Measurements from ENCODE around the gene THAP3.
A peak's percentile ranks its signal among the peaks of the same experiment; 100 is the strongest.

The THAP3 gene

GRCh38 chr1:6580593-6581409 lies 43.9 kb upstream of the THAP3 start:
- DNase-seq = no peak
- Mint-ChIP-seq H3K9me3 (no peaks in the 10 kb centered on the region), H3K4me3 (peak overlapping the region; percentile 94), H3K27ac (peak overlapping the region; percentile 42), H3K36me3 (ENCODE audit: low read depth) (no peaks in the 10 kb centered on the region), H3K4me1 (peaks cover 40% of the 10 kb centered on the region), H3K27me3 (ENCODE audit: low read depth, poor library complexity) (peaks cover 3% of the 10 kb centered on the region)
- TF ChIP-seq, protein P1, sequence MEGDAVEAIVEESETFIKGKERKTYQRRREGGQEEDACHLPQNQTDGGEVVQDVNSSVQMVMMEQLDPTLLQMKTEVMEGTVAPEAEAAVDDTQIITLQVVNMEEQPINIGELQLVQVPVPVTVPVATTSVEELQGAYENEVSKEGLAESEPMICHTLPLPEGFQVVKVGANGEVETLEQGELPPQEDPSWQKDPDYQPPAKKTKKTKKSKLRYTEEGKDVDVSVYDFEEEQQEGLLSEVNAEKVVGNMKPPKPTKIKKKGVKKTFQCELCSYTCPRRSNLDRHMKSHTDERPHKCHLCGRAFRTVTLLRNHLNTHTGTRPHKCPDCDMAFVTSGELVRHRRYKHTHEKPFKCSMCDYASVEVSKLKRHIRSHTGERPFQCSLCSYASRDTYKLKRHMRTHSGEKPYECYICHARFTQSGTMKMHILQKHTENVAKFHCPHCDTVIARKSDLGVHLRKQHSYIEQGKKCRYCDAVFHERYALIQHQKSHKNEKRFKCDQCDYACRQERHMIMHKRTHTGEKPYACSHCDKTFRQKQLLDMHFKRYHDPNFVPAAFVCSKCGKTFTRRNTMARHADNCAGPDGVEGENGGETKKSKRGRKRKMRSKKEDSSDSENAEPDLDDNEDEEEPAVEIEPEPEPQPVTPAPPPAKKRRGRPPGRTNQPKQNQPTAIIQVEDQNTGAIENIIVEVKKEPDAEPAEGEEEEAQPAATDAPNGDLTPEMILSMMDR (IDR thresholded peaks at IDR 0.05) = no peak

DNA sequence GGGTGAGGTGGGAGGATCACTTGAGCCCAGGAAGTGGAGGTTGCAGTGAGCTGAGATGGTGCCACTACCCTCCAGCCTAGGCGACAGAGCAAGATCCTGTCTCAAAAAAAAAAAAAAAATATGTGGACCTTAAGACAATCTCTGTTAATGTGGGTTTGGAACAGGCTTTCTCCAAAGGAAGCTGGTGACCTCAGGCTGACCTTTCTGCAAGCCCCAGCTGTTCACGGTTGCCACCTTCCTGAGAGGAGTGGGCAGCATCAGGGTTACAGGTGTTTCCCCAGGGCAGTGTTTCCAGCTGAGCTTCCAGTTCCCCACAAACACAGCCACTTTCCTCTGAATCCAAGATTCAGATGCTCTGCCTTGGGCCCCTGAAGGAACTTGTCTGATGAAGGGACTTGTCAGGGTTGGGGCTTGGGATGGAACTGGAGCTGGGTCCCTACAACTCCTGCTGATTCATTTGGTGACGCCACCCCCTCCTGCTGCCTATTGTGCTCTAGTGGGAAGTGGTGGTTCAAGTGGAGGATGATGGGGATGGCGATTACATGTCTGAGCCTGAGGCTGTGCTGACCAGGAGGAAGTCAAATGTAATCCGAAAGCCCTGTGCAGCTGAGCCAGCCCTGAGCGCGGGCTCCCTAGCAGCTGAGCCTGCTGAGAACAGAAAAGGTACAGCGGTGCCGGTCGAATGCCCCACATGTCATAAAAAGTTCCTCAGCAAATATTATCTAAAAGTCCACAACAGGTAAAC lies 42.9 kb upstream of the THAP3 start:
- peak overlapping the region; percentile 58 for H3K4me3 Mint-ChIP-seq
- H3K27ac Mint-ChIP-seq = no peak overlapping the region
- TF ChIP-seq, protein P1 (IDR thresholded peaks at IDR 0.05) = no peak

GRCh38 chr1:6582370-6582769 lies 42.3 kb upstream of the THAP3 start:
- H3K9me3 Mint-ChIP-seq = no peaks in the 10 kb centered on the region

More for the DNA sequence above, 42.9 kb upstream of the THAP3 start:
- no peak for DNase-seq
- Mint-ChIP-seq H3K27me3 (ENCODE audit: low read depth, poor library complexity) (peaks cover 3% of the 10 kb centered on the region), H3K36me3 (ENCODE audit: low read depth) (no peaks in the 10 kb centered on the region), H3K9me3 (no peaks in the 10 kb centered on the region), H3K4me1 (peaks cover 40% of the 10 kb centered on the region)

DNA sequence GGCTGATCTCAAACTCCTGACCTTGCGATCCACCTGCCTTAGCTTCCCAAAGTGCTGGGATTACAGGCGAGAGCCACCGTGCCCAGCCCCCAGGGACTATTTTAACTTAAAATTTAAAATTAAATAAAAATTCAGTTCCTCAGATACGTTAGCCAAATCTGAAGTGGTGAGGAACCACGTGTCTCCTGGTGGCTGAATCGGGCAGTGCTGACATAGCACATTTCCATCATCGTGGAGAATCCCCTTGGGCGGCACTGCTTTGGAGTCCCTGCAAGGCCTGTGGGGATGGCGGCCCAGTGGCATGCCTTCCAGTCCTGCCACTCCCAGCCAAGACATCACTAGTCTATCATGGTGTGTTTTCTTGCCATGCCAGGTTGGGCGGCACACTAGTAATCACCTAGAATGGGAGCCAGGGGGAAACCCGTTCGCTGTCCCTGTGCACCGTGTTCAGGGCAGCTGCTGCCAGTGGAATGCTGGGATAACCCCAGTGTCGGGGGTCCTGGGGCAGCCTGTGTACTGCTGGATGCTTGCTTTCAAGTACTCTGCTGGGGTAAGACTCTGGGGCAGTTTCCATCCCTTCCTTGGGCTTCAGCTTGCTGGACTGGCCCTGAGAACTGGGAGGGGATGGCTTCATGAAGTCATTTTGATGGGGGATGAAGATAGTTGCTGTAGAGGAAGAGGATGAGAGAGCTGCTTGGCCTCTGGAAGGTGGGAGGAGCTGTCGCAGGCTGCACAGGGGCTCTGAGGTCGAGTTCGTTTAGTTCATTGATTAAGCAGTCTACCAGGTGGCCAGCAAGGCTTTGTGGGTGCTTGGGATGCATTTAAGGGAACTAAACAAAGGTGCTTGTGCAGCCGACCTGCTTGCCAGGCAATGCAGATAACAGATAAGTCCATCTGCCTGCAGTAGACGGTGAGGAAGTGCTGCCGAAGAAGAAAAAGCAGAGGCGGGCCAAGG lies 40.3 kb upstream of the THAP3 start:
- no peaks in the 10 kb centered on the region for H3K9me3 Mint-ChIP-seq
- H3K4me1 Mint-ChIP-seq = peaks cover 41% of the 10 kb centered on the region
- H3K27me3 Mint-ChIP-seq (ENCODE audit: low read depth, poor library complexity) = no peaks in the 10 kb centered on the region
- TF ChIP-seq, protein P1 (IDR thresholded peaks at IDR 0.05) = no peak
- DNase-seq = no peak
- H3K4me3 Mint-ChIP-seq = no peak overlapping the region
- peak overlapping the region; percentile 35 for H3K27ac Mint-ChIP-seq
- H3K36me3 Mint-ChIP-seq (ENCODE audit: low read depth) = no peaks in the 10 kb centered on the region

More at GRCh38 chr1:6582370-6582769, 42.3 kb upstream of the THAP3 start:
- TF ChIP-seq, protein P1 (IDR thresholded peaks at IDR 0.05) = no peak
- Mint-ChIP-seq H3K27ac (no peak overlapping the region), H3K36me3 (ENCODE audit: low read depth) (no peaks in the 10 kb centered on the region), H3K27me3 (ENCODE audit: low read depth, poor library complexity) (peaks cover 3% of the 10 kb centered on the region), H3K4me1 (peaks cover 40% of the 10 kb centered on the region), H3K4me3 (peak overlapping the region; percentile 36)
- no peak for DNase-seq

DNA sequence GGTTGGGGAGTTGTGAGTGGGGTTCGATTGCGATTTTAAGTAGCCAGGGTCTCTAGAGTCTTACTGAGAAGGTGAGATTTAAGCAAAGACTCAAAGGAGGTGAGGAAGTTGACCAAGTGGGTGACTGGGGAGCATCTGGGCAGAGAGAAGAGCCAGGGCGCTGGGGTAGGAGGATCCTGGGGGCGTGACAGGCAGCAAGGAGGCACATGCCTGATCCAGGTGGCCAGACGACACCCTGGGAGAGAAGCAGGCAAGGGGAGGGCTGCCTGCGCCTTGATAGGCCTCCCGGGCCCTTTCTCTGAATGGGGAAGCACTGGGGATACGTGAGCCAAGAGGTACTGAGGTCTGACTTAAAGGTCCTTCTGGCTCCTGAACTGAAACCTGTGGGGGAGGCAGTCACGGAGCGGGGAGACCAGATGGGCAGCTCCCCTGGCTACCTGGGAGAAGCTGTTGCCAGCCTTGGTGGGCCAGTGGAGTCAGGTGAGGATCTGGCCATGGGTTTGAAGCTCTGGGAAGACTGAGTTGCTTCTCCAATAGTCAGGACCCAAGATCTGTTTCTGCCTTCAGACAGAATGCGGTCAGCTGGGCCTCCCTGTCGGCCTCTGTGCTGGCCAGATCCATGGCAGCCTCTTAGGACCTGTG lies 39.5 kb upstream of the THAP3 start:
- DNase-seq = no peak
- H3K27me3 Mint-ChIP-seq (ENCODE audit: low read depth, poor library complexity) = no peaks in the 10 kb centered on the region
- H3K4me1 Mint-ChIP-seq = peaks cover 42% of the 10 kb centered on the region
- TF ChIP-seq, protein P1 (IDR thresholded peaks at IDR 0.05) = no peak
- H3K36me3 Mint-ChIP-seq (ENCODE audit: low read depth) = peaks cover 6% of the 10 kb centered on the region
- H3K4me3 Mint-ChIP-seq = no peak overlapping the region
- H3K9me3 Mint-ChIP-seq = no peaks in the 10 kb centered on the region
- peak overlapping the region; percentile 35 for H3K27ac Mint-ChIP-seq

Data from nephron progenitor cell (in vitro differentiated cells).